Left lung (tissue), 10 donors: ENCODE measurements around the gene MYO5A. TPM values are rescaled to one million over a fixed set of nuclear protein-coding genes. Genes with fewer than 3 reads are reported as not detected.
A peak's percentile ranks its signal among the peaks of the same experiment; 100 is the strongest.
"Not testable (repeated sequence)": the region's sequence is repeated elsewhere in the genome, so short reads cannot be mapped to it uniquely, and the experiment has no call there.

ENCODE experiments used
- ATAC-seq: fragments of 200-7000 bp; cut with Tn5 transposase; one replicate; pipeline ENCODE4 v1.9.1; 2020; ENCODE audit warnings: moderate library complexity
- DNase-seq, 4 donors: peaks; one replicate each; pipeline ENCODE4 v3.0.0-alpha.2; 2013 to 2020
- H3K27ac ChIP-seq, 2 donors: fragments of 200-600 bp; sonication (generic) in 1 of 2; one replicate each; pipeline versions ENCODE4 v1.5.0 to v1.8.0; 2020 to 2021
- H3K27me3 ChIP-seq, 2 donors: fragments of 200-600 bp; sonication (generic) in 1 of 2; one replicate each; pipeline versions ENCODE4 v1.5.0 to v1.8.0; 2020 to 2021
- H3K36me3 ChIP-seq, 2 donors: fragments of 200-600 bp; sonication (generic) in 1 of 2; one replicate each; pipeline versions ENCODE4 v1.5.0 to v1.8.0; 2020 to 2021
- H3K4me1 ChIP-seq, 2 donors: fragments of 200-600 bp; one replicate each; pipeline ENCODE4 v1.8.0; 2021
- H3K4me3 ChIP-seq, 2 donors: fragments of 200-600 bp; sonication (generic) in 1 of 2; one replicate each; pipeline versions ENCODE4 v1.5.0 to v1.8.0; 2020 to 2021; ENCODE audit warnings: mild to moderate bottlenecking in 1 of 2
- H3K9me3 ChIP-seq, 2 donors: fragments of 200-600 bp; sonication (generic) in 1 of 2; one replicate each; pipeline versions ENCODE4 v1.5.0 to v1.8.0; 2020 to 2021
- CTCF ChIP-seq, 2 donors: fragments of 200-600 bp; sonication (generic) in 1 of 2; IDR thresholded peaks; one replicate each; pipeline versions ENCODE4 v1.5.0 to v1.8.0; 2021; ENCODE audit warnings: antibody characterized with exemption in 2 of 2
- intact Hi-C, 2 donors: fragments of 100-400 bp; cut with DNase I; formaldehyde crosslinking; loops; one replicate each; pipeline versions ENCODE4 v1.11.2 to v1.14.2; 2022
- polyA plus RNA-seq, 6 donors: library from polyadenylated mRNA; unstranded; fragments of 120-200 nt; gene quantifications; one replicate each; pipeline ENCODE4 v1.2.1, GENCODE V29; 2013; ENCODE audit not compliant: insufficient read length in 6 of 6
- total RNA-seq, 2 donors: library from RNA; stranded (reverse); fragmentation: NEBNext Ultra II Directional; extraction: Animal tissue kit (Norgen Biotek cat#: 25700); gene quantifications; one replicate each; pipeline ENCODE4 v1.2.1, GENCODE V29; 2021
- donor health status: DM: no; HTN: yes; CAD: no.
- donor health status: DM: no; HTN: no; CAD: no.

Gene MYO5A
- total and polyA plus RNA-seq, 8 donors, result 21.8 to 46.3 (median 34.3) TPM

GRCh38 chr15:52556524-52557273 lies 28.0 kb upstream of the MYO5A start:
- ATAC-seq, result no peak
- no peak for DNase-seq
- intact Hi-C loops, result no loop called here
- H3K27ac ChIP-seq, result no peak overlapping the region
- H3K36me3 ChIP-seq, result peaks cover 0 to 30% of the 10 kb centered on the region in 2 donors
- TF ChIP-seq CTCF (IDR thresholded peaks at IDR 0.05), result no peak
- H3K27me3 ChIP-seq, result no peaks in the 10 kb centered on the region
- peaks cover 0 to 67% of the 10 kb centered on the region in 2 donors for H3K4me1 ChIP-seq
- H3K4me3 ChIP-seq, result no peak overlapping the region
- no peaks in the 10 kb centered on the region for H3K9me3 ChIP-seq

GRCh38 chr15:52552303-52552702 lies 23.6 kb upstream of the MYO5A start:
- no peak for TF ChIP-seq CTCF (IDR thresholded peaks at IDR 0.05)
- no peak overlapping the region for H3K4me3 ChIP-seq
- ATAC-seq (peak; percentile 53), DNase-seq (no peak)
- H3K27me3 ChIP-seq, result no peaks in the 10 kb centered on the region
- H3K36me3 ChIP-seq, result peaks cover 0 to 71% of the 10 kb centered on the region in 2 donors
- peak overlapping the region in 1 of 2 donors; percentile 76 for H3K27ac ChIP-seq
- intact Hi-C loops, result no loop called here
- peaks cover 0 to 38% of the 10 kb centered on the region in 2 donors for H3K4me1 ChIP-seq
- H3K9me3 ChIP-seq, result no peaks in the 10 kb centered on the region

GRCh38 chr15:52551762-52552161 lies 23.1 kb upstream of the MYO5A start:
- intact Hi-C loops, result no loop called here
- DNase-seq, result peak in 1 of 4 donors; percentile 64
- TF ChIP-seq CTCF (IDR thresholded peaks at IDR 0.05), result no peak
- H3K27ac ChIP-seq, result peak overlapping the region in 1 of 2 donors; percentile 76
- ATAC-seq, result peak; percentile 80
- H3K4me3 ChIP-seq, result no peak overlapping the region
- H3K27me3 ChIP-seq, result no peaks in the 10 kb centered on the region
- H3K9me3 ChIP-seq, result no peaks in the 10 kb centered on the region
- peaks cover 0 to 33% of the 10 kb centered on the region in 2 donors for H3K4me1 ChIP-seq
- peaks cover 0 to 76% of the 10 kb centered on the region in 2 donors for H3K36me3 ChIP-seq

GRCh38 chr15:52551186-52551585 lies 22.5 kb upstream of the MYO5A start:
- peaks cover 0 to 27% of the 10 kb centered on the region in 2 donors for H3K4me1 ChIP-seq
- DNase-seq, ATAC-seq, intact Hi-C loops, H3K4me3 ChIP-seq, H3K9me3 ChIP-seq, H3K27me3 ChIP-seq: not testable (repeated sequence)
- peaks cover 0 to 78% of the 10 kb centered on the region in 2 donors for H3K36me3 ChIP-seq
- peak overlapping the region in 1 of 2 donors; percentile 76 for H3K27ac ChIP-seq

- H3K27me3 ChIP-seq, result no peaks in the 10 kb centered on the region
- ATAC-seq (no peak), DNase-seq (no peak)
- intact Hi-C loops, result no loop called here
- H3K9me3 ChIP-seq, result no peaks in the 10 kb centered on the region
- no peak for TF ChIP-seq CTCF (IDR thresholded peaks at IDR 0.05)
- H3K4me3 ChIP-seq, result no peak overlapping the region
- peaks cover 0 to 56% of the 10 kb centered on the region in 2 donors for H3K36me3 ChIP-seq
- H3K27ac ChIP-seq, result no peak overlapping the region
- H3K4me1 ChIP-seq, result peaks cover 0 to 1% of the 10 kb centered on the region in 2 donors
Measured at GRCh38 chr15:52546031-52546751, 17.5 kb upstream of the MYO5A start.
